Measurements from ENCODE around the gene VPS13D.
A peak's percentile ranks its signal among the peaks of the same experiment; 100 is the strongest.
"Not testable (repeated sequence)": the region's sequence is repeated elsewhere in the genome, so short reads cannot be mapped to it uniquely, and the experiment has no call there.

Gene VPS13D

GRCh38 chr1:12454406-12455391 lies 224.9 kb downstream of the VPS13D start:
- DNase-seq: no peak

- DNase-seq: not testable (repeated sequence)
These were observed 226.3 kb downstream of the VPS13D start for GRCh38 chr1:12456081-12456480.

DNA sequence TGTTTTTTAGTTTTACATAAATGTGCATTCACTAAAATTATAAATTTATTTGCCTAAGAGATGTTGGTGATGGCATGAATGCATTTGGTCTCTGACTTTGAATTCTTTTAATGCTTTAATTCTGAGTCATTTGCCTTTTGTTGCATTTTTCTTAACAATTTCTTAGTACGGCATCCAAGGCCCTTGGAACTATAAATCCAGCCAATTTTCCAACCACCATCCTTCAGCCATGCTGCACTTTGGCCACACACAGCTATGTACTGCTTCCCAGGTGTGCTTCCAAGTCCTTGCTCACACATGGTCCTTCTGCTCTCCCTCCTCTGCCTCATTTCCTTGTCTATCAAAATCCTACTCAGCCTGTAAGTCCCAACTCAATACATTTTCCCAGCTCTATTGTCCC lies 227.1 kb downstream of the VPS13D start:
- no peak for DNase-seq

DNA sequence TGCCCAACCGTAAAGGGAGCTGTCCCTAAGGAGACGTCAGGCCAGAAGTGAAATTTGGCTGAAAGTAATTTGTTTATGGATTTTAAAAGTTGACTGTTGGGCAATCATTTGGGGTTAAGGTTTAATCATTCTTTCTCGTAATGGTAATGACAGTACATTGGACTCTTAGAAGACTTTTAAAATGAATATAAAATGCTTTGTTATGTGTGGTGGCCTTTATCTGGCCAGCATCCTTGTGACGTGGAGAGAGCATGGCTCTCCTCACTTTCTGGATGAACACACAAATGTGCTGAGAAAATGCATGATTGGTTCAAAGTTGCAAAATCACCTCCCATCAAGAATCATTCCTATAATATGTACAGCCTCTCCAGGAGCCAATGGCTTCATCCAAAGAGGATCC lies 227.9 kb downstream of the VPS13D start:
- no peak for DNase-seq

DNA sequence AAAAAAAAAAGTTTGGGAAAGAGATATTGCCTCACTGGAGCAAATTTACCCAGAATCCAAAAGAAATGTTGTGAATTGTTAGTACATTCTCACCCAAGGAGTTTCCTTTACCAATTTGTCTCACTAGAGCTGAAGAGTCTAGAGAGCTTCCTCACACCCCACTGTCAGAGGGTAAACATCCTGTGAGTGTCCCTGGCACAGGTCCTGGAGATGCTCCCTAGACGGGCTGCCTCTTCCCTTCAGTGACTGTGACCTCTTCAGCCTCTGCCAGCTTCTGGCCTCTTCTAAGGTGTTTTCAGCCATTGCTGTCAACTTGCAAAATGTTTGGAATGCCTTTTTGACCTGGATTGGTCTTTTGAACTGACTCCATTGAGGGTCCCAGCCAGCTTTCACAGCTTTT lies 228.7 kb downstream of the VPS13D start:
- DNase-seq: no peak

DNA sequence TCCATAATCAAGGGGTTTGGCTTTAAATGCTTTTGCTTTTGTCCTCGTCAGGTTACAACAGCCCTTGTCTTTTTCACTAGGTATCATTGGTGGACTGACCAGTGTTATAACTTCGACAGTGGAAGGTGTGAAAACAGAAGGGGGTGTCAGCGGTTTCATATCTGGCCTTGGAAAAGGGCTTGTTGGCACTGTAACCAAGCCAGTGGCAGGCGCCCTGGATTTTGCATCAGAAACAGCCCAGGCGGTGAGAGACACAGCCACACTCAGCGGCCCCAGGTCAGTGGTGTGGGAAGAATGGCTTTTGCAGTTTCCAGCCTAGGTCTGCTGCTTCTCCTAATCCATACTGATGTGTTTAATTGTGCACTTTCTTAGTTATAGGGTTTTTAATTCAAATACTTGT lies 230.3 kb downstream of the VPS13D start:
- DNase-seq: no peak

GRCh38 chr1:12460911-12461621 lies 231.2 kb downstream of the VPS13D start:
- DNase-seq: no peak

DNA sequence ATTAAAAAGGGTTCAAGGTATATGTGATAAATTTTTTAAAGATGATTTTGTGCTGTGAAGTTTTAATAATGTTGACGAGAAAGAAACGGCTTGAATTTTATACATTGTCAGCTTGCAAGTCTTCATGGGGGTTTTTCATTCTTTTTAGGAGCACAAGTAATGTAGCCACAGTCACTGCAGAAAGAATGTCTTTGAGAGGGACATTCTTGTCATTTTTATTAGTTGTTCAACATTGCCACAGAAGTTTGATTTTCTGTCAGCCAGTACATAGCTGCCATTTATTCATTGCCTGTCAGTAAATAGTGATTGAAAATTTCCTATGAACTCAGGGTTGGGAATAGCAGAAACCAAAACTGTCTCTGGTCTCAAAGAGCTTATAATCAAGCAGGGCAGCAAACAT lies 231.9 kb downstream of the VPS13D start:
- no peak for DNase-seq

- DNase-seq: no peak
These were observed 232.8 kb downstream of the VPS13D start for GRCh38 chr1:12462586-12462985.

- no peak for DNase-seq
These were observed 234.2 kb downstream of the VPS13D start for GRCh38 chr1:12464045-12464461.

DNA sequence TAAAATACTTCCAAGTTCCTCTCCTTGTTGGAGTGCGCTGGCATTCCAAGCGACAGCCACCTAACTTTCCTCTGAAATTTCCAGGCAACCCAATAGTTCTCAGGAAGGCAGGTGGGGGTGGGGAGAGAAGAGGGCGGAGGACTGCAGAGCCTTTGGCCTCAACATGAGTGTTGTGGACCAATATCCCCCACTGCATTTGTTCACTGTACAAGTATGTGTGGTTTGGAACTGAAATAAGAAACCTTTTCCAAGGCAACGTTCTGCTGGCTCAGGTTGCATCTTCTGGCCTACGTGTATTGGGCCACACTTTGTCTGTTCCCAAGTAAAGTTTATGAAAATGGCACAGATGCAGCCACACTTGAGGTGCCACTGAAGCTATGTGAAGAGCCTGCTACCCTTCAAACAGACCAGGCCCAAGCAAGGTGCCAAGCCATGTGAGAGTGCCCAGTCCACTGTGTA lies 234.8 kb downstream of the VPS13D start:
- DNase-seq: no peak

DNA sequence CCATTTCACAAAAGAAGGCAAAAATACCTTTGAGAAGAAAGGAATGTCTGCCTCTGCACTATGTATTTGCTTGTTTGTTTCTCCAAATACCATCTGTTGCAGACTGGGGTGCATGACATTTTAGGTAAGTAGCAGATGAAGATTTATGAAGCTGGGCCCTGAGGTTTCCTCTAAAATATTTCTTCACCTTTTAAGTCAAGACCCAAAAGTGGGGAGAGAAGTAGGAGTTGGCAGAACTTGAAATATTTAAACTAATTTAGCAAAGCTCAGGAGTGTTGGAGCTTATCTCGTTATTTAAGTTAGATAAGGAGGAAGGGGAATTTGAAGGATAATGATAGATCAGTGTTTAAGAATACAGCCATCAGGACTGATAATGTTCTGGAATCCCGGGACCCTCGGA lies 235.3 kb downstream of the VPS13D start:
- no peak for DNase-seq

DNA sequence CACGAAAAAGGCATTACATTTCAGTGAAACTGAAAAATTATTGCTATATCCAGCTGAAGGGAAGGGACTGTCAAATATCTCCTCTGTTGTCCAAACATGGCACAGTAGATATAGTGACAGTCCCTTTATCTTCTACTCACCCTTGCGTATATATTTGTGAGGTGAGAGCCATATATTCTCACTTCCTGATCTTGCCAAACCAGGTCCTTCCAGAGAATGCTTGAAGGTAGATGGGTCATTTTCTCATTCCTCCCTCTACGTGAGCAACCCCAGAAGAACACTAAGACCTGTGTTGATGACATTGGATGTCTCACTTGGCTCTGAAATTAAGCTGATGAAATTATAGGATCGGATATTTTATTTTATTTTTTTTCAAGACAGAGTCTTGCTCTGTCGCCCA lies 237.0 kb downstream of the VPS13D start:
- no peak for DNase-seq

DNA sequence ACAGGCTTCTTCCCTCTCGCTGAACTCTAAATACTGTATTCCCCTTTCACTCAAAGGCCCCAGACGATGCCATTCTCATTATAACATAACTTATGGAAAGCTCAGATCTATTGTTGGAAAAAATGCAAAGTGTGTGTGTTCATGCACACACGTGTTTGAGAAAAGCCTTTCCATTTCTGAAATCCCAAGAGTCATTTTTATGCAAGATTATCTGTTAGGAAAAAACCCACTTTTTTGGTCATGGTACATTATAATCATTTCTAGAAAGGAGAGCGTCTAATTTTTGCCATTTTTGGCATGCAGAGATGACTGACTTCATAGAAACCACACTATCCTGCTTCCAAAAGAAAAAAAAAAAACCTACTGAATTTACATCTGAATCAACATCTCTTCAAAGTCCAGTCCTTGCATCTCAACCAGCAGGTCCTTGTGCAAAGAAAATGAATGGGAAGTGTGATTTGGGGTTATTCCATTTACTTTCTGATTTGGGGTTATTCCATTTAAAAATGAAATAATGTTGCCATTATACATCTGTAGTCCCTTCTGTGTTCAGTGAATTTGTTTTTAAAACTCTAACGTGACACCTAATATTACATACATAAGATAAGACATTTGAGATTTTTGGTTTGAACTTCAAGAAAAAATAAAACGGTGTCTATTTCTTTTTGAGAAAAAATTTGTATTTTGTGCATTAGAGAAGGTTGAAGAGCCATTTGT lies 237.9 kb downstream of the VPS13D start:
- no peak for DNase-seq

- no peak for DNase-seq
These were observed 238.5 kb downstream of the VPS13D start for GRCh38 chr1:12468323-12468722.

- no peak for DNase-seq
These were observed 239.7 kb downstream of the VPS13D start for GRCh38 chr1:12469493-12469892.

- DNase-seq: no peak
These were observed 240.2 kb downstream of the VPS13D start for GRCh38 chr1:12469990-12470389.

DNA sequence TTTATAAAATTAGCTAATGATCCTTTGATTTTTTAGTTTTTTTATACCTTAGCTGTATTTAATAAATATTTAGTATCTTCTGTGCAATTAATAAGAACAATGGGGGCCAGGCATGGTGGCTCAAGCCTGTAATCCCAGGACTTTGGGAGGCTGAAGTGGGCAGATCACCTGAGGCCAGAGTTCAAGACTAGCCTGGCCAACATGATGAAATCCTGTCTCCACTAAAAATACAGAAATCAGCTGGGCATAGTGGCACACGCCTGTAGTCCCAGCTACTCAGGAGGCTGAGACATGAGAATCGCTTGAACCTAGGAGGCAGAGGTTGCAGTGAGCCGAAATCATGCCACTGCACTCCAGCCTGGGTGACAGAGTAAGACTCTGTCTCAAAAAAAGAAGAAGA lies 241.1 kb downstream of the VPS13D start:
- DNase-seq: not testable (repeated sequence)

- no peak for DNase-seq
These were observed 242.4 kb downstream of the VPS13D start for GRCh38 chr1:12472156-12472797.

DNA sequence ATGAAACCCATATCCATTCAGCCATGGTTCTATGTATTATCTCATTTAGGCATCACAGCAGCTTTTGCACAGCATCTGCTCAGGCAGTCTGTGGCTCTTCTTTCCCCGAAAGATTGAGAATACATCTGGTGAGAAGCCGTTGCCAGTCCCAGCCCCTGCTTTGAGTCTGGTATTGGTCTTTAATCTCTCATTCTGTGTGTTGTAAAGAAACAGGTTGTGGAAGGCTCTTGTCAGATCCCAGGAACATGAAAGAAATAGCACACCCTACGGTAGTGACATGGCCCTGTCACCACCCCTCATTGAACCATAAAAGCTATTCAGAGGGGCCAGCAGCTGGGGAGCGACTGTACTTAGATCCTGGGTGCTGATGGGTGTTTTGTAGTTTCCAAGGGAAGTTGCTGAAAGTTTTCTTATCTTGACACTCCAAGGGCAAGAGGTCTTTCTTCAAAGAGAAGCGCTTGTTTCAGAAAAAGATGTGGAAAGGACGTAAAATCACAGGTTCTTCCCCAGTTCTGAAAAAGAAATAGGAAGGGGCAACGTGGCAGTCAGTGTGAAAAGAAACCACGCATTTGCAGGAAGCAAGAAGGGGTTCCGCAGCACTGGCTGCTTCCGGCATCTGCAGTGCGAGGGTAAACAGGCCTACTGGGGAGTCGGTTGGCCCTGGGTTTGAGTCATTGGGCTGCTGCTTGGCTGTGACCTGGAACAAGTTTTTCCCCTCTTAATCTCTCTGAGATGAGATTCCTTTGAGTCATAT lies 243.1 kb downstream of the VPS13D start:
- peak; percentile 35 for DNase-seq

DNA sequence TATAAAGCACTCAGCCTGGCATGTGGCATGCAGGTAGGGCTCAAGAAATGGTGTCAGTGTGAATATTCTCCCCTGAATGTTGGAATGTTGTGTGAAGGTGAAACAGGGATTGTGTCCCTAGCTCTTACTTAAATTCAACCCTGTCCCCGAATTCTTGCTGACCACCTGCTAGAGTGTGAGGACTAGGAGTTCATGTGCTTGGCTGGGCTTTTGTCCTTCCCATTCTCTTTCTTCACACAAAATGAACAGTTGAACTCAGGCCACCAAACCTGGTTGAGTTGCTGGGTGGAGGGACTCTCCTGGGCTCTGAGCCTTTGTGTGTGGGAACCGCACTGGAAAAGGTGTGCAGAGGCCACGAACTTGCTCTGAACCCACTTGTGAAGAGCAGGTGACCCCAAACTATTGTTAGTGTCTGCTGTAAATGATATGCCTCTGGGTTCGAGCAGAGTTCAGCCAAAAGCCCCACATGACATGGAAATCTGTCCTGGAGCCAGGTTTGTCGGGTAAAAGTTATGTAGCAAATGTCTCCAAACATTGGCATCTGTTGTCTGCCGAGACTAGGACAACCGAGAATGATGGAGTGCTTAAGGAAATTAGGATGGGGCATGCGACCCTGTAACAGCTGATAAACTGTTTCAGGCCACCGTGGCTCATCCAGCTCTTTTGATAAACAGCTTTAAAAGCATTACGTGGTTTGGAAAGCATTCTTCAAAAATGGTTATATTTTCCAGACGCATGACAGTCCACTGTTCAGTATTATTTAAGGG lies 243.9 kb downstream of the VPS13D start:
- DNase-seq: no peak
